NCI-H82 treated with DMSO at 0.1 percent for 48 hours (cell line): ENCODE measurements around the gene PLXNB1.
"Not testable (repeated sequence)": the region's sequence is repeated elsewhere in the genome, so short reads cannot be mapped to it uniquely, and the experiment has no call there.

Experiments
- DNase-seq: peaks from one replicate; lab custom pipeline; 2025; ENCODE audit not compliant: unreplicated experiment; lab: John Stamatoyannopoulos, UW

Gene PLXNB1

GRCh38 chr3:48405971-48406370, 23.9 kb downstream of the PLXNB1 start:
- no peak for DNase-seq

- no peak for DNase-seq
Measured at GRCh38 chr3:48405343-48405881, 24.5 kb downstream of the PLXNB1 start.

GRCh38 chr3:48404440-48405342, 25.2 kb downstream of the PLXNB1 start:
- no peak for DNase-seq

GRCh38 chr3:48403533-48404439, 26.1 kb downstream of the PLXNB1 start:
- no peak for DNase-seq

- DNase-seq = no peak
Measured at GRCh38 chr3:48402907-48403306, 27.0 kb downstream of the PLXNB1 start.

- no peak for DNase-seq
Measured at GRCh38 chr3:48402281-48402732, 27.6 kb downstream of the PLXNB1 start.

- not testable (repeated sequence) for DNase-seq
Measured at GRCh38 chr3:48401434-48401901, 28.4 kb downstream of the PLXNB1 start.

GRCh38 chr3:48400824-48401433, 29.0 kb downstream of the PLXNB1 start:
- no peak for DNase-seq

- no peak for DNase-seq
Measured at GRCh38 chr3:48399387-48400172, 30.3 kb downstream of the PLXNB1 start.

GRCh38 chr3:48398701-48399386, 31.0 kb downstream of the PLXNB1 start:
- no peak for DNase-seq

GRCh38 chr3:48397767-48398681, 31.9 kb downstream of the PLXNB1 start:
- no peak for DNase-seq

- no peak for DNase-seq
Measured at GRCh38 chr3:48395714-48396113, 34.2 kb downstream of the PLXNB1 start.

- no peak for DNase-seq
Measured at GRCh38 chr3:48394391-48394790, 35.5 kb downstream of the PLXNB1 start.

GRCh38 chr3:48388966-48389365, 40.9 kb downstream of the PLXNB1 start:
- DNase-seq = no peak

- DNase-seq = no peak
Measured at GRCh38 chr3:48387634-48388033, 42.3 kb downstream of the PLXNB1 start.

GRCh38 chr3:48372862-48373435, 56.9 kb downstream of the PLXNB1 start:
- DNase-seq = no peak

- no peak for DNase-seq
Measured at GRCh38 chr3:48372377-48372770, 57.5 kb downstream of the PLXNB1 start.
